Neural progenitor cell (in vitro differentiated cells): ENCODE measurements around the gene CLEC4E.

Experiments
- EZH2phosphoT487 ChIP-seq: fragments of 200-600 bp; sonication (generic); IDR thresholded peaks from 2 replicates; pipeline ENCODE4 v1.6.1; 2017; ENCODE audit warnings: antibody characterized with exemption
- TF ChIP-seq, protein P1 (sequence below): fragments of 200-600 bp; sonication (generic); IDR thresholded peaks from 2 replicates; pipeline ENCODE4 v1.5.1; 2017; ENCODE audit warnings: antibody characterized with exemption, mild to moderate bottlenecking

DNA sequence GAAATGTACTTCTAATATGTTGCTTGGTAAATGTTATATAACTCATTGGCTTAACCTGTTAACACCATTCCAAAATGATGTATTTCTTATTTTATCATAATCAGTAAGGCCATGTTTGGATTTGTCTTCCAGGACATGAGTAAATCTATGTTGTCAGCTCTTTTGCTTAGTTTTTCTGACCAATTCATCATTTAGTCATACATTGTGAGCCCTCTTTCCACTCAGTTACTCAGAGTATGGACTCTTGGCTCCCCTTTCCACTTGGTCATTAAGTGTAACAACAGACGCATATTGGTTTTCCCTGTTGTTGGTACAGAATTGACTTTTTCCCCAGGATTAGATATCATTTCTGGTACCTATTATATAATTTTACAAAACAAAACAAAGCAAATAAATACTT lies 36.4 kb downstream of the CLEC4E start:
- TF ChIP-seq, protein P1, sequence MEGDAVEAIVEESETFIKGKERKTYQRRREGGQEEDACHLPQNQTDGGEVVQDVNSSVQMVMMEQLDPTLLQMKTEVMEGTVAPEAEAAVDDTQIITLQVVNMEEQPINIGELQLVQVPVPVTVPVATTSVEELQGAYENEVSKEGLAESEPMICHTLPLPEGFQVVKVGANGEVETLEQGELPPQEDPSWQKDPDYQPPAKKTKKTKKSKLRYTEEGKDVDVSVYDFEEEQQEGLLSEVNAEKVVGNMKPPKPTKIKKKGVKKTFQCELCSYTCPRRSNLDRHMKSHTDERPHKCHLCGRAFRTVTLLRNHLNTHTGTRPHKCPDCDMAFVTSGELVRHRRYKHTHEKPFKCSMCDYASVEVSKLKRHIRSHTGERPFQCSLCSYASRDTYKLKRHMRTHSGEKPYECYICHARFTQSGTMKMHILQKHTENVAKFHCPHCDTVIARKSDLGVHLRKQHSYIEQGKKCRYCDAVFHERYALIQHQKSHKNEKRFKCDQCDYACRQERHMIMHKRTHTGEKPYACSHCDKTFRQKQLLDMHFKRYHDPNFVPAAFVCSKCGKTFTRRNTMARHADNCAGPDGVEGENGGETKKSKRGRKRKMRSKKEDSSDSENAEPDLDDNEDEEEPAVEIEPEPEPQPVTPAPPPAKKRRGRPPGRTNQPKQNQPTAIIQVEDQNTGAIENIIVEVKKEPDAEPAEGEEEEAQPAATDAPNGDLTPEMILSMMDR, result no peak
- no peak for TF ChIP-seq EZH2phosphoT487
